H1 (cell line): ENCODE data around the gene CWC27. TPM values are rescaled to one million over a fixed set of nuclear protein-coding genes. Genes with fewer than 3 reads are reported as not detected.

Experiments used
- CTBP2 ChIP-seq: IDR thresholded peaks from 2 replicates; pipeline ENCODE4 v1.7.0; 2011; ENCODE audit warnings: borderline replicate concordance, mild to moderate bottlenecking, moderate library complexity, mixed read lengths, low read length; ENCODE audit not compliant: insufficient read depth, insufficient read length
- GTF2F1 ChIP-seq: IDR thresholded peaks from 2 replicates; pipeline ENCODE4 v1.6.1; 2012; ENCODE audit warnings: low read depth, low read length, improper control_type of control experiment, borderline replicate concordance
- MAFK ChIP-seq: IDR thresholded peaks from 2 replicates; pipeline ENCODE4 v1.6.1; 2012; ENCODE audit warnings: low read depth, mild to moderate bottlenecking, improper control_type of control experiment, low read length
- MAX ChIP-seq: IDR thresholded peaks from 2 replicates; pipeline ENCODE4 v1.6.1; 2012; ENCODE audit warnings: inconsistent platforms
- TBP ChIP-seq: IDR thresholded peaks from 2 replicates; pipeline ENCODE4 v1.6.1; 2011; ENCODE audit warnings: low read depth, low read length, improper control_type of control experiment
- YY1 ChIP-seq: IDR thresholded peaks from 2 replicates; pipeline ENCODE4 v1.6.1; 2011; ENCODE audit warnings: low read depth, mild to moderate bottlenecking, low read length
- polyA plus RNA-seq, 7 experiments: library from polyadenylated mRNA; depleted of rRNA in 3 of 7; stranded (reverse) in 5 of 7; unstranded in 2 of 7; fragments of >200 nt in 5 of 7; fragments of 200-250 nt in 2 of 7; gene quantifications; 1 replicate in 5 of 7; 2 replicates in 1 of 7; 4 replicates in 1 of 7; pipeline versions ENCODE4 v1.2.1 to v1.2.3, GENCODE V29; 2011 to 2013; ENCODE audit warnings: missing spikeins in 2 of 7, mixed read lengths in 2 of 7
- total RNA-seq: library from RNA; stranded (reverse); fragmentation: NEBNext Ultra II Directional; extraction: Animal tissue kit (Norgen Biotek cat#: 25700); gene quantifications from 2 replicates; pipeline ENCODE4 v1.2.1, GENCODE V29; 2021

The CWC27 gene
- total and polyA plus RNA-seq, 2 of the 8 experiments (the other 6 are each of a cell fraction or from before 2014, with no cell fraction given): 24.9 to 43.4 TPM

DNA sequence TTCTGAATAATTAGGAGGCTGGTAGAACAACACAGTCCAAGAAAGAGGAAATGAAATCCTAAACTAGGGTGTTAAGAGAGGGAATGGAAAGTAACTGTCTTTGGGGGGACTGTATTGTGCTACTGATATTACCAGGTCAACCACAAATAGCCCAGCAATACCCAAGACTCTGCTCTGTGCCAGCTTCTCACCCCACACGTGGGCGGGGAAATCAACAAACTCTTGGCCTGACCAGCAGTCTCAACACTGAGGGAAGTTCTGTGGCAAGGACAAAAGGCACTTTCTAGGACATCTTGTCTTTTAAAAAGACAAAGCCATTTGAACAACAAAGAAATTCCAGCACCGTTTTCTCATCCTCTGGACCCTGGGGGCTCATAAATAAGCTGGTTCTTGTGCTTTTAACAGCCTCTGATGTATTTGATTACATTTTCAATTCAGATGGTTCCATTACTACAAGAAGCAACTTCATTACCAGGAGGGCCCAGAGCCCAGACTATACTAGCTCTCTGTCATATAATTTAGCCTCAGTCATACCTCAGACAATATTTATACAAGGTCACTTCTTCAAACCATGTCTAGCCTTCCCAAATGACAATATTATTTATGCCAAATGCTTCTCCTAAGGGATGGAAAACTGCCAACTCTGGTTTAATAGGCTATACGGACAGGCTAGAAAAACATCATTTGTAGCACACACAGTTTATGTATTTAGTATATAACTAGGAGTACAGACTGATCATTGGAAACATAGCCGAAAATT is 297.8 kb downstream of the CWC27 start (continued):
- no peak for TF ChIP-seq MAX
- TF ChIP-seq GTF2F1: no peak
- no peak for TF ChIP-seq MAFK
- TF ChIP-seq TBP: no peak
- no peak for TF ChIP-seq CTBP2
- TF ChIP-seq YY1: no peak
